Loucy (cell line): Measurements from ENCODE around the gene FMR1.

Experiments
- H2AFZ ChIP-seq: fragments of 200-600 bp; sonication (generic); 2 replicates; pipeline ENCODE4 v1.6.0; 2016; ENCODE audit warnings: antibody characterized with exemption, mild to moderate bottlenecking, low read length, moderate library complexity
- H3F3A ChIP-seq: fragments of 200-600 bp; 2 replicates; pipeline ENCODE4 v1.6.0; 2016; ENCODE audit warnings: antibody characterized with exemption, low read depth, mild to moderate bottlenecking
- H3K27me3 ChIP-seq: fragments of 200-600 bp; sonication (generic); 2 replicates; pipeline ENCODE4 v1.6.1; 2014; ENCODE audit warnings: low read length, mild to moderate bottlenecking; ENCODE audit not compliant: insufficient read depth, poor library complexity, severe bottlenecking
- H3K36me3 ChIP-seq: fragments of 200-600 bp; sonication (generic); 2 replicates; pipeline ENCODE4 v1.6.1; 2016; ENCODE audit warnings: low read length; ENCODE audit not compliant: insufficient read depth
- H3K4me1 ChIP-seq: fragments of 200-600 bp; sonication (generic); 2 replicates; pipeline ENCODE4 v1.5.1; 2014; ENCODE audit warnings: low read length, mild to moderate bottlenecking; ENCODE audit not compliant: insufficient read depth, poor library complexity, severe bottlenecking
- H3K4me2 ChIP-seq: fragments of 200-600 bp; sonication (generic); 2 replicates; pipeline ENCODE4 v1.6.0; 2014; ENCODE audit warnings: antibody characterized with exemption, low read length, low read depth, mild to moderate bottlenecking; ENCODE audit not compliant: poor library complexity, severe bottlenecking
- H3K4me3 ChIP-seq: fragments of 200-600 bp; sonication (generic); 2 replicates; pipeline ENCODE4 v1.5.1; 2014; ENCODE audit warnings: low read length, mild to moderate bottlenecking, mixed read lengths; ENCODE audit not compliant: poor library complexity, severe bottlenecking
- H3K79me2 ChIP-seq: fragments of 200-600 bp; sonication (generic); 2 replicates; pipeline ENCODE4 v1.6.1; 2014; ENCODE audit warnings: low read length; ENCODE audit not compliant: insufficient read depth
- H3K9ac ChIP-seq: fragments of 200-600 bp; sonication (generic); 2 replicates; pipeline ENCODE4 v1.6.0; 2014; ENCODE audit warnings: mild to moderate bottlenecking, low read depth, low read length, moderate library complexity; ENCODE audit not compliant: poor library complexity, severe bottlenecking
- H3K9me2 ChIP-seq: fragments of 200-600 bp; sonication (generic); replicated peaks from 2 replicates; pipeline ENCODE4 v1.6.1; 2016; ENCODE audit warnings: low read depth, low read length, mixed read lengths
- H3K9me3 ChIP-seq: fragments of 200-600 bp; sonication (generic); 2 replicates; pipeline ENCODE4 v1.6.1; 2014; ENCODE audit warnings: mild to moderate bottlenecking, antibody characterized with exemption, low read length, low read depth; ENCODE audit not compliant: insufficient read depth
- H4K20me1 ChIP-seq: fragments of 200-600 bp; sonication (generic); 2 replicates; pipeline ENCODE4 v1.6.0; 2014; ENCODE audit warnings: antibody characterized with exemption, low read length, mild to moderate bottlenecking; ENCODE audit not compliant: insufficient read depth, poor library complexity, severe bottlenecking
- EZH2phosphoT487 ChIP-seq: fragments of 200-600 bp; IDR thresholded peaks from 2 replicates; pipeline ENCODE4 v1.6.1; 2018; ENCODE audit warnings: antibody characterized with exemption, mild to moderate bottlenecking, moderate library complexity, borderline replicate concordance
- TF ChIP-seq, protein P1 (sequence below): fragments of 200-600 bp; sonication (generic); conservative IDR thresholded peaks from 2 replicates; pipeline ENCODE4 v1.5.1; 2014; ENCODE audit warnings: mild to moderate bottlenecking, antibody characterized with exemption, low read length

Gene FMR1

DNA sequence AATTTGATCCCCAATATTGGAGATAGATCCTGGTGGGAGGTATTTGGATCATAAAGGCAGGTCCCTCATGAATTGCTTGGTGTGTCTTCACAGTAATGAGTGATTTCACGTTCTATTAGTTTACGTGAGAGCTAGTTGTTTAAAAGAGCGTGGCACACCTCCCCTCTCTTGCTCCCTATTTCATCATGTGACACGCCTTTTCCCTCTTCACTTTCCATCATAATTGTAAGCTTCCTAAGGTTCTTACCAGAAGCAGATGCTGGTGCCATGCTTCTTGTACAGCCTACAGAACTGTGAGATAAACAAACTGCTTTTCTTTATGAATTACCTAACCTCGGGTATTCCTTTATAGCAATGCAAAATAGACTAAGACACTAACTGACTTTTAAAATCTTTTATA, 34.0 kb upstream of the FMR1 start:
- Histone ChIP-seq H3K79me2 (no peaks in the 10 kb centered on the region), H3K9me2 (no peaks in the 10 kb centered on the region), H3K27me3 (no peaks in the 10 kb centered on the region), H3K4me2 (no peak overlapping the region), H4K20me1 (no peaks in the 10 kb centered on the region), H3K4me1 (no peaks in the 10 kb centered on the region), H3K9ac (no peak overlapping the region), H3K4me3 (no peak overlapping the region), H3K36me3 (no peaks in the 10 kb centered on the region), H3F3A (no peaks in the 10 kb centered on the region), H2AFZ (no peak overlapping the region), H3K9me3 (no peaks in the 10 kb centered on the region)
- TF ChIP-seq, protein P1, sequence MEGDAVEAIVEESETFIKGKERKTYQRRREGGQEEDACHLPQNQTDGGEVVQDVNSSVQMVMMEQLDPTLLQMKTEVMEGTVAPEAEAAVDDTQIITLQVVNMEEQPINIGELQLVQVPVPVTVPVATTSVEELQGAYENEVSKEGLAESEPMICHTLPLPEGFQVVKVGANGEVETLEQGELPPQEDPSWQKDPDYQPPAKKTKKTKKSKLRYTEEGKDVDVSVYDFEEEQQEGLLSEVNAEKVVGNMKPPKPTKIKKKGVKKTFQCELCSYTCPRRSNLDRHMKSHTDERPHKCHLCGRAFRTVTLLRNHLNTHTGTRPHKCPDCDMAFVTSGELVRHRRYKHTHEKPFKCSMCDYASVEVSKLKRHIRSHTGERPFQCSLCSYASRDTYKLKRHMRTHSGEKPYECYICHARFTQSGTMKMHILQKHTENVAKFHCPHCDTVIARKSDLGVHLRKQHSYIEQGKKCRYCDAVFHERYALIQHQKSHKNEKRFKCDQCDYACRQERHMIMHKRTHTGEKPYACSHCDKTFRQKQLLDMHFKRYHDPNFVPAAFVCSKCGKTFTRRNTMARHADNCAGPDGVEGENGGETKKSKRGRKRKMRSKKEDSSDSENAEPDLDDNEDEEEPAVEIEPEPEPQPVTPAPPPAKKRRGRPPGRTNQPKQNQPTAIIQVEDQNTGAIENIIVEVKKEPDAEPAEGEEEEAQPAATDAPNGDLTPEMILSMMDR, result no peak
- TF ChIP-seq EZH2phosphoT487, result no peak

DNA sequence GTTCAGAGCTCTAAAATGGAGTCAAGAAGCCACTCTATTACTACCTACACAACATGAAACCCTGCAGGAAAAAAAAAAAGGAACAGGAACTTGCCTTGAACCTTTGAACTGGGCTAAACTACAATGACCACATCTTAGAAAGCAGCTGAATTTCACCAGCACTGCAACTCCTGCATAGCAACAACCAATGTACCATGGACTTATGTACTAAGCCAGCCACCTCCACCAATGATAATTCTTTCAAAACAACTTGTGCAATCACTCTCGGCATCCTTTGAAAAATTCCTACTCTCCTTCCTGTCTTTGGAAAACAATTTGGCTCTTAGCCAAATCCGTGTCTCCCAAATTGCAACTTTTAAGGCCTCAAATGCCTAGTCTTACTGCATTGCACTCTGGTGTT, 26.8 kb upstream of the FMR1 start:
- Histone ChIP-seq H3K9ac (no peak overlapping the region), H3K4me3 (no peak overlapping the region), H3K79me2 (no peaks in the 10 kb centered on the region), H3K27me3 (no peaks in the 10 kb centered on the region), H3K4me1 (no peaks in the 10 kb centered on the region), H3F3A (no peaks in the 10 kb centered on the region), H2AFZ (no peak overlapping the region), H3K36me3 (no peaks in the 10 kb centered on the region), H3K9me3 (no peaks in the 10 kb centered on the region), H3K9me2 (no peaks in the 10 kb centered on the region), H3K4me2 (no peak overlapping the region), H4K20me1 (no peaks in the 10 kb centered on the region)
- no peak for TF ChIP-seq EZH2phosphoT487
- TF ChIP-seq, protein P1, result no peak

DNA sequence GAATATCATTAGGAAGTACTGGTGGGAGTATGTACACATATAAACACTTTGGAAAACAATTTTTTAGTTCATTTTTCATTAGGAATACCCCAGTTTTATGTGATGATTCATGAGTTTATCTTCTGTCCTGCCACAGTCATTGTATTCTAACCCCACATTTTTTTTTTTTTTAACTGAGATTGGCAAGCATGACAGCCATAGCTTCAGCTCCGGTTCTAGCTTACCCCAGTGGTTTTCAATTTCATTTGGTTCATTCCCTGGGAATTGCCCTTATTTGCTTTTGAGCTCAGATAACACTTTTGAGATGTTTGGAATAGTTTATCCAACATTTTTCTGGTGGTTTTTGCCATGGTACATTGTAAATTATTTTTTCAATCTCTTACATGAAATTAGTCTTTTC, 21.0 kb upstream of the FMR1 start:
- H2AFZ ChIP-seq, result no peak overlapping the region
- no peaks in the 10 kb centered on the region for H3K4me1 ChIP-seq
- no peaks in the 10 kb centered on the region for H3K36me3 ChIP-seq
- H4K20me1 ChIP-seq, result no peaks in the 10 kb centered on the region
- no peaks in the 10 kb centered on the region for H3K27me3 ChIP-seq
- no peak overlapping the region for H3K4me3 ChIP-seq
- no peaks in the 10 kb centered on the region for H3F3A ChIP-seq
- no peaks in the 10 kb centered on the region for H3K9me3 ChIP-seq
- H3K9ac ChIP-seq, result no peak overlapping the region
- no peaks in the 10 kb centered on the region for H3K79me2 ChIP-seq
- H3K4me2 ChIP-seq, result no peak overlapping the region
- no peak for TF ChIP-seq EZH2phosphoT487
- TF ChIP-seq, protein P1, result no peak
- no peaks in the 10 kb centered on the region for H3K9me2 ChIP-seq
